KOPT-K1 (cell line): ENCODE results near the gene ZNF536.
"Not testable (repeated sequence)": the region's sequence is repeated elsewhere in the genome, so short reads cannot be mapped to it uniquely, and the experiment has no call there.

Experiments used
- H3K27ac ChIP-seq: fragments of 200-600 bp; sonication (generic); 2 replicates; pipeline ENCODE4 v1.5.1; 2016; ENCODE audit warnings: antibody characterized with exemption, mild to moderate bottlenecking, low read depth, low read length; ENCODE audit not compliant: poor library complexity, severe bottlenecking
- H3K36me3 ChIP-seq: fragments of 200-600 bp; sonication (generic); 2 replicates; pipeline ENCODE4 v1.5.1; 2017; ENCODE audit warnings: antibody characterized with exemption, mild to moderate bottlenecking, low read length, moderate library complexity; ENCODE audit not compliant: insufficient read depth
- H3K9me3 ChIP-seq: fragments of 200-600 bp; sonication (generic); 2 replicates; pipeline ENCODE4 v1.5.1; 2017; ENCODE audit warnings: antibody characterized with exemption, low read length, mild to moderate bottlenecking; ENCODE audit not compliant: insufficient read depth, poor library complexity, severe bottlenecking

ZNF536 gene

DNA sequence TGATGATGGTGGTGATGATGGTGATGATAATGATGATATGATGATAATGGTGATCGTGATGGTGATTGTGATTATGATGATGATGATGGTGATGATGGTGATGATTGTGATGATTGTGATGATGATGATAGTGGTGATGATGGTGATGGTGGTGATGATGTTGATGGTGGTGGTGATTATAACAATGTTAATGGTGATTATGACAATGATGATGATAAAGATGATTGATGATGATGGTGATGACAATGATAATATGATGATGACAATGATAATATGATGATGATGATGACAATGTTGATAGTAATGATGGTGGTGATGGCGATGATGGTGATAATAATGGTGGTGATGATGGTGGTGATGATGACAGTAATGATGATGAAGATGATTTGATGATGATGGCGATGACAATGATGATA is 34.1 kb upstream of the ZNF536 start:
- Histone ChIP-seq H3K27ac (no peak overlapping the region), H3K36me3 (no peaks in the 10 kb centered on the region), H3K9me3 (no peaks in the 10 kb centered on the region)

DNA sequence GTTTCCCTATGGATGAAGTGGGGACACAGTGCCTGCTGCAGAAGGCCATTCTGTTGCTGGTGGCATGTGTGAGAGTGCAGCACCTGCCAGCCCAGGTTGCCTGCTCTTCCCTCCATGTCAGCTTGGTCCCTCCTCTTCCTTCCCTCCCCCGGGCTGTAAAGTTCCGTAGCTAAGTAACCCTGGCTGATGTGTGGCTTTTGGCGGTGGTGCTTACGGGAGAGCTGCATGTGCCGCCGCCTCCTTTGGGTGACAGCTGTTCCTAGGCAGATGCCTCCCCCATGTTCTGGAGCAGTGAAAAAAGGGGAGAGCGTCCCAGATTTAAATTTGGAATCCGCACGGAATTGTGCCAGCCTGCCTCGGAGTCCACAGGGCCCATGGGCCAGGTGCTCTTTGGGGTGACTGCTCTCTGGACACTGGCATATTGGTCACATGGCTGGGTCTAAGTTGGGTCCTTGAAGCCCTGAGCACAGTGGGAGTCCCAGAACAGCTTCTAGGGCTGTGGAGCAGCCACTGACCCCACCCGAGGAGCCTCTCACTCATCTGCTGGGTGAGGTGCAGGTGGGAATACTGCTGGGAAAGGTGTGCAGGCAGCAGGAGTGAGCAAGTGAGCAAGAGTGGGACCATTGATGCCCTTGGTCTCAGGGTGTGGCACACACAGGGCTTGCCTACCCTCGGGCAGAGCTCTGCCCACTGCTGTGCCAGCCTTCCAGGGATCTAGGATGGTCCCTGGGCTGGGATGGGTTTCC is 33.1 kb upstream of the ZNF536 start:
- Histone ChIP-seq H3K36me3 (no peaks in the 10 kb centered on the region), H3K27ac (no peak overlapping the region), H3K9me3 (no peaks in the 10 kb centered on the region)

DNA sequence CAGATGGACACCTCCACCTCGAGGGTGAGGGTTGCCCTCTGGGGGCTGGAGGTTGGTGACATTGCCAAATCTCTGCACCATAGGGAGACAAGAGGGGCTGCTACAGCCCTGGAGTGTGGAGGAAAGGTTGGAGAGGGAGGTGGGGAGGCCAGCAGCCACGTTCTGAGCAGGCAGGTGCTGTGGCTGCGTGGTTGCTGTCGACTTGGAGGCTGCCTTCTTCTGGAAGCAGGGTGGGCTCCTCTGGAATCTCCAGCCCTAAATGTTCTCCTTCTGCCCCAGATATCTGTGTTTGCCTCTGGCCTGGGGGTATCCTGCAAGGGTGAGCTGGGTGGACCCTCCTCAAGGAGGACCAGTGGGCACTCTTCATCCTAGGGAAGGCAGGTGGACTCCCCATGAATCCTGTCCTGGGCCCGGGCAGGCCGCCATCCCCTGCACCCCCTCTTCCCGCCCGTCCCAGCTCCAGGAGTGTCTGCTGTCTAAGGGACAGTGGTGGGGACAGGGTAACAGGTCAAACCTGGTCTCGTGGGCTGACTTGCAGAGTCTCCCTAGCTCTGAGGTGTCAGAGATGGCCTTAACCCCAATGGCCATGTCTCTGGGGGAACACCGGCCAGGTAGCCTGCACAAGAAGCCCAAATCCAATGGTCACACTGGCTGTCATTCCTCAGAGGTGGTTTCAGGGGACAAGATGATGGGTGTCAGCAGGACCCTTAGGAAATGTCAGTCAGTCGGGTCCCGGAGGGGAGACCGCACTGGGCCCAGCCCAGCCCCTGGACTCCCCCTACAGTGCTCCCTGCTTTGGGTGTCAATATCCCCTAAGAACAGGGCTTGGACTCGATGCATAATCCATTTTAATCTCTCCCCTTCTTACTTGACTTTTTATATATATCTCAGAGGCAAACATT is 32.3 kb upstream of the ZNF536 start:
- H3K9me3 ChIP-seq: no peaks in the 10 kb centered on the region
- no peaks in the 10 kb centered on the region for H3K36me3 ChIP-seq
- H3K27ac ChIP-seq: no peak overlapping the region

DNA sequence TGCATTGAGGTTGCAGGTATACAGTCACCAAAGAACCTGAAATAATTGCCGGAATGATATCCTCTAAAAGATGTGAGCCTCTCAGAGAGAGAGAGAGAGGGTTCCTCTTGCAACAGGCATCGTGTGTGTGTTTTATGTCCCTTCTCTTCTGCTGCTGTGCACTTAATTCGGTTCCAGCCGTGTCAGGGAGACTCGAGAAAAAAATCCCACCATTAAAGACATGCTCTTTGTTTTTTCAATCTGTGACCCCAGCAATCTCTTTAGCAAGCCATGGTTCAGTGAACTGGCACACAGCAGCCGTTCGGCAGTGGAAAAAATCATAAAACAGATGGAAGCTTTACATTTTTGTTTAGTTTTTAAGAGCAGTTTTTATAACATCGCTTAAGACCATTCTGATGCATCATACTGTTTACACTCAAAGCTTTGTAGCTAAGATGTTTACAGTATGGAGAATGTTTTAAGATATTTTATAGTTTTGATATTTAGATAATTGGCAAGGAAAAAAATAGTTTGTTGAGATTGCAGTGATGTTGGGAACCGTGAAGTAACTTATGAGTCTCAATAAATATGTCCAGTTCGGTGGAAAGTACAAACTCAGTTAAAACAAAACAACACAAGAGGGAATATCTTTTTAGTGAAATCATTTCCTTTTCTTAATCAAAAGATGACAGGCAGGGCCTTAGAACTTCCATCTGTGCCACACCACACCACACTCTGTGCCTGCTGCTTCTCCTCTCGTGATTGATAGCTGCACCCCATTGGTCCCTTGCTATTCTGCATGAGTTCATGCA is 31.2 kb upstream of the ZNF536 start:
- Histone ChIP-seq H3K27ac (no peak overlapping the region), H3K9me3 (no peaks in the 10 kb centered on the region), H3K36me3 (no peaks in the 10 kb centered on the region)

DNA sequence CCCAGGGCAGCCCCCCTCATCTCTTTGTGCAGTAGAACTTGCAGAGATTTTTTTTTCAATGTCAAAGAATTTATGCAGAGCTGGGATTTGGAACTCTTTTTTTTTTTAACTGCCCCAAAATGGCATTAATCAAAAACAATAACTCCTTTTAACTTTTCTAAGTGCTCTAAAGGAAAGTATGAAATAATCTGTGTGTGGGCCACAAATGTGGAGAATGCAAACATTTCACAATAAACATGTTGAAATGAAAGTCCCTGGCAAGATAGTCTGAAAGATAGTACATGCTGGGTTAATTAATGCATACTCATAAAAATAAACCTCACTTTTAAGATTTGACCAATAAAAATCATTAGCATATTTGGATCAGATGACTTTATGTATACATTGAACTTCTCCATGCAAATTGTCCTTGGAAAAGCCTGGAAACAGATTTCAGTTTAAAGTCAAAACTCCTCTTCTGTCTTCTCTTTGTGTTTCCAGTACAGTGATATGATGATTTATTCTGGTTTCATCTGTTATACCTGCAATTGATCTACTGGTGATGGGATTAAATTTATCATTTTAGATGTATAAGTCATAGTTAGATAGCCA is 30.5 kb upstream of the ZNF536 start:
- no peaks in the 10 kb centered on the region for H3K9me3 ChIP-seq
- H3K27ac ChIP-seq: no peak overlapping the region
- H3K36me3 ChIP-seq: no peaks in the 10 kb centered on the region

DNA sequence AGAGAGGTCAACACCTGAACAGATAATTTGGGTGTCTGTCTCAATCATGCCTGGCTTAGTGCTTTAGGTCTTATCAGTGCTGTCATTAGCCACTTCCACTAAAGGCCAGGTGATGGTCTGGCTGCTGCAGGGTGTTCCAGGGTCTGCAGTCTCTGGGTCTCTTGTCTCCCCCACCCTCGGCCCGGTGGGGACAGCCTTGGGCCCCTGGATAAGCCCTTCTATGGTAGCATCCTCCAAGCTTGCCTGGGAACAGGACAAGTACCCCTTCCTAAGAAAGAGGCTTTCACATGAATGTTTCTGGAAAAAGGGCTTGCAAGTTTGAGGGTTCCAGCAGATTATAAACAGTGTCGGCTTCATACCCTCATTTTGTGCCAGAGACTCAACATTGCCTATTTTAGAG is 29.3 kb upstream of the ZNF536 start:
- no peaks in the 10 kb centered on the region for H3K36me3 ChIP-seq
- no peak overlapping the region for H3K27ac ChIP-seq
- no peaks in the 10 kb centered on the region for H3K9me3 ChIP-seq

DNA sequence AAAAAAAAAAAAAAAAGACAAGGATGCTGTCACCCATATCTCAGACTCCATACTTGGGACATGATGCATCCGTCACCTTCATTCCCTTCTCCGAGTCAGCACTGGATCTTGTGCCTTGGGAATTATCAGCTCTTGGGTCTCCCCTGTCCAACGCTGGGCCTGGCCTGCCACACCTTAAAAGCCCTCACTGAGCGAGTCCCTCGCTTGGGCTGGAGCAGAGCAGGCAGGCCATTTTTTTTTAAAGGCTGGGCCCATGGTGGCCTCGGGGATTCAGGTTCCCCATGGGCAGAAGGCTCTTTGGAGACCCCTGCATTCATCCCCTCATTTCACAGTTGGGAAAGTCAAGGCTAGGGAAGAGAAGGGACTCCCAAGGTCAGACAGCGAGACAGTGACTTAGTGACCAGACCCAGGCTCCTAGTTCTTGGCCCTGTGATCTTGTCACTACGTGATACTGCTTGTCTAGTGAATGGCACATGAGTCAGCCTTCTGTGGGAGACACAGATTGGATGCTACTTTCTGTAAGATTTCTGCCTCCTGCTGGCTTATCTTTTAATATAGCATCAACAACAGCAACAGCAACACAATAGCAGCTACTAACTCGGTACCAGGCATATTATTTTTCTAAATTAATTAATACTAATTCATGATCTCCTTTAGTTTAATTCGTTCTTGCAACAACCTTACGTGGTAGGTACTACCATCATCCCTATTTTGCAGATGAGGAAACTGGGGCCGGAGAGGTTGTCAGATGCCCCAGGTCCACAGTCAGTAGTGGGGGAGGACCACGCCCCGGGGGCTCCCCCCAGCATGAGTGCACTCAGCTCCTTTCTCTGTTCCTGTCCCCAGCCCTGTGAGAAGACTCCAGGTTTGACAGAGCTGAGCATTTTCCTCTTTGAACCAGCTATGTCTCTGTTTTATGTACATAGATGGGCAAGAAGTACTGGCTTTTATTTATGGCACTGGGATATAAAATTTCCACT is 27.4 kb upstream of the ZNF536 start:
- Histone ChIP-seq H3K9me3 (no peaks in the 10 kb centered on the region), H3K36me3 (no peaks in the 10 kb centered on the region), H3K27ac (no peak overlapping the region)

DNA sequence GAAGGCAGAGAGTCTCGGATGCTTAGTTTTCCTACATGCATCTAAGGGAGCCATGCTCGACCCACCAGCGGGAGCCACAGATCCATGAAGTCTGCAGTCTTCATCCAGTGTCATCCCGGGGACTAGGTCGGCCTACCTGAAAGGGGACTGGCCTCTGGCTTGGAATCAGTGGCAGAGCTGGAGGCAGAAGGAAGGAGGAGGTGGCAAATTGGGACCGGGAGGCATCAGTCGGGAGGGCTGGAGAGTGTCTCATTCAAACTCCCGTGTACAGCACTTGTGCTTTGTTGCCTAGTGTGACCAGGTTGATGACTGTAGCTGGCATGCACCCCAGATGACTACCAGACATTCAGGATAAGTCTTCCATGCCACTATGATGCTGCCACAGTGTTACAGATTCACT is 26.5 kb upstream of the ZNF536 start:
- H3K36me3 ChIP-seq: no peaks in the 10 kb centered on the region
- no peaks in the 10 kb centered on the region for H3K9me3 ChIP-seq
- H3K27ac ChIP-seq: no peak overlapping the region

DNA sequence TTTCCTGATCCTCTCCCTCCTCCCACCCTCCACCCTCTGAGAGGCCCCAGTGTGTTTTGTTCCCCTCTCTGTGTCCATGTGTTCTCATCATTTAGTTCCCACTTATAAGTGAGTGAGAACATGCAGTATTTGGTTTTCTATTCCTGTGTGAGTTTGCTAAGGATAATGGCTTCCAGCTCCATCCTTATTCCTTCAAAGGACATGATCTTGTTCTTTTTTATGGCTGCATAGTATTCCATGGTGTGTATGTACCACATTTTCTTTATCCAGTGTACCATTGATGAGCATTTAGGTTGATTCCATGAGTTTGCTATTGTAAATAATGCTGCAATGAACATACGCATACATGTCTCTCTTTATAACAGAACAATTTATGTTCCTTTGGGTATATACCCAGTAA is 25.7 kb upstream of the ZNF536 start:
- not testable (repeated sequence) for H3K27ac ChIP-seq, H3K9me3 ChIP-seq, H3K36me3 ChIP-seq

DNA sequence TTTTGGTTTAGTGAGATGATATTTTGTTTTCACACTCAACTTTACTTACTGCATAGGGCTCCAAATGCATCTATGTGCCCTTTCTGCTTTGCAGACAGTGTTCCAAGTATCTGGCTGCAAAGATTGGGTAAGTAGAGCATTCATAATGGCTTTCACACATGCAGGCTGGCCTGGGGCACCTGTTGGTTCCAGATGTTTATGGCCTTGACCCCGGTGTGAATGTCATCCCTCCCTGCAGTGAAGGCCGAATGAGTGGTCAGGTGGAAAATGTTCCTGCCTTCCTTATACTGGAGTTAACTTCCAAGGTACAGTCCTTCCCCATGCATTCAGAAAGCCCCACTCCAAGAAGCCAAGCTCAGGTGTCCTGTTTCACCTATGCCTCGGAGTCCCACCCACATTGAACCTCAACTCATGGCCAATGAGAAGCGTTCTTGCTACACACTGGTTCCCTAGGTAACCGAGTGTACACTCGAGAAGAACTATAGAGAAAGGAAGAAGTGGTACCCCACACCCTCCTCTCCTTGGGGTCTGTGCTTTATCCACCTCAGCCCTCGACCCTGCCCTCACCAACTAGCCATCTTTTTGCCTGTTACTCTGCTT is 23.0 kb upstream of the ZNF536 start:
- no peaks in the 10 kb centered on the region for H3K36me3 ChIP-seq
- H3K9me3 ChIP-seq: no peaks in the 10 kb centered on the region
- H3K27ac ChIP-seq: no peak overlapping the region

DNA sequence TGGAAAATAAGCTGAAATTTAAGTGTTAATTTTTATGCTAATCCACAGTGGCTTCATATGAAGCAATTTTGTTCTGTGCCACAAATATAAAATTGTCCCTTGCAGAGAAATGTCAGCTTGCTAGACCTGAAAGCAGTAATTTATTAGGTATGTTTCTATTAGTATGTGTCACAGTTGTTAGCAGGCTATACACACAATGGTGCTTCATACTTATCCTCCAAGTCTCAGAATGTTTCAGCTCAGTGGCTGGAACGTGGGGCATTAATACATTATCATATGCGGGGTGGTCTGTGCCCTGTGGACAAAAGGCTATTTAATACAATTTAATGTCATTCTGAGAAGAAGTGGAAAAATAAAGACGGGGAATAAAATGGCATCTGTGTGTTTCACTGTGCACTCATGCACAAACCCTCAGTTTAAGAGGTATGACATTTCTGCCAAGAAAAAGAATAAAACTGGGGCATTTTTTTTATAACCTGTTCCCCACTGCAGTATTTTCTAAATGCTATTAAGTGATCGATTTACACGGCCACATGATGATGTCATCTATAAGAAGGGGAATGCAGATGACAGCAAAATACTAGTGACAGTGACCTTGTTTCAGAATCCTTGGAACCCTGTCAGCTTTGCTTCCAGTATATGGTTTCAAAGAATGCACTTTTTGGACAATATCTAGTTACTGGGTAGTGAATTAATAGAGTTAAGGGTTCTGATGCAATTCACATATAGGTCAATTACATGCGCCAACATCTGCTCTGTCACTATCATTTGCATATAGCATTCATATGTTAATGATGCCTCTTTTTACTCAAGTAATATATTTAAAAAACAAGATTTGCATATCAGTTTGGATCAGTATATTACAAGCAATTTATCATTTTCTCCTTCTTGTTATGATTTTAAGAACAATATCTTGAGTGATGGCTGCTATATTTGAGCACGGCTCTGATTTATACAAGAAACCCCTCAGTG is 21.2 kb upstream of the ZNF536 start:
- Histone ChIP-seq H3K27ac (no peak overlapping the region), H3K9me3 (no peaks in the 10 kb centered on the region), H3K36me3 (no peaks in the 10 kb centered on the region)

DNA sequence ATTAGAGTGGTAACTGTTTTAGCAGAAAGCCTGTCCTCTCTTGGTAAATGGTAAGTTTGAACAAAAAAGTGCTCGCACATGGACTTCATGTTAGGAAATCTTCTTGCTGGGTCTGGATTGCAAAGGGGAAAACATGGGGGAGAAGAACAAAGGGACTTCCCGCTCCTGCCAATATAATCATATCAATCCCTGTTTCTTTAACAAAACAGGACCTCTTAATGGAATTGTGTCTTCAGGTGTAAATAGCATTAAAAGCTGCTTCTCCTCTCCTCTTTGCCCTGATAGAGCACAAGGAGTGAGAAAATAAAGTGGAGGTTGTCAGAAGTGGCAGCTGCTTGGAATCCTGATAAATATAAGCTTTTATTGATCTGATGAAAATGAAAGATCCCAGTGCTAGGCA is 20.4 kb upstream of the ZNF536 start:
- no peak overlapping the region for H3K27ac ChIP-seq
- no peaks in the 10 kb centered on the region for H3K9me3 ChIP-seq
- no peaks in the 10 kb centered on the region for H3K36me3 ChIP-seq
